Suppressor macrophage (primary cell): ENCODE measurements around the gene GRID2.

ENCODE experiments used
- DNase-seq, 4 experiments: peaks; one replicate each; pipeline ENCODE4 v3.0.0-alpha.2; 2020 to 2022

The GRID2 gene

DNA sequence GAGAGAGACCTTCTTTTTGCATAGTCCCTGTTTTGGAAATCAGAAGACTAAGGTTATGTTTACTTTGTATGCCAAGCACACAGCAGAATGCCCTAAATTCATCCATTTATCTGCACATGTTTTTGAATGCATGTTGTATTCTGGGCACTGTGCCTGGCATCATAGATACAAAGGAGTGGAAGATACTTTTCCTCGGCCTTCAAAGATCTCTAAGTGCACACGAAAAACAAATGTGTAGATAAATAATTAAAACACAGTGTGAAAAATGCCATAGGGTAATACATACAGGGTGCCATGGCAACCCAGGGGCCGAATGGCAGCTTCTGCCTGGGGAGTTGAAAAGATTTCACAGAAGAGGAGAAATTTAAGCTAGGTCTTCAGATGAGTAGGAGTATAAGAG, 1134.2 kb downstream of the GRID2 start:
- no peak for DNase-seq

DNA sequence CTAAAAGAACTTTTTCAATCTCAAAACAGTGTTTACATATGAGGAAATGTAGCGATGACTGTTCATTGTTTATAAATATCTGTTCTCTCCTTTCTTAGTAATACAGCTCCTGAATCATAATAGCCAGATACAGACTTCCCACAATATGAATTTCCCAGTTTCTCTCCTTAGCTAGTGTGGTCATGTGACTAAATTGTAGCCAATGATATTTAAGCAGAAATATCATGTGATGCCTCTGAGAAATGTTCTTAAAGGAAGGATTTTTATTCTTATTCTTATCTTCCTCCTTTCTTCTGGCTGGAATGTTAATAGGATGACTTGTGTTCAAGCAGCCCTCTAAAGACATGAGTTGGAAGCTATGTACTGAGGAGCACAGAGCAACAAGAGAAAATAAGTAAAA, 1141.1 kb downstream of the GRID2 start:
- DNase-seq: no peak

DNA sequence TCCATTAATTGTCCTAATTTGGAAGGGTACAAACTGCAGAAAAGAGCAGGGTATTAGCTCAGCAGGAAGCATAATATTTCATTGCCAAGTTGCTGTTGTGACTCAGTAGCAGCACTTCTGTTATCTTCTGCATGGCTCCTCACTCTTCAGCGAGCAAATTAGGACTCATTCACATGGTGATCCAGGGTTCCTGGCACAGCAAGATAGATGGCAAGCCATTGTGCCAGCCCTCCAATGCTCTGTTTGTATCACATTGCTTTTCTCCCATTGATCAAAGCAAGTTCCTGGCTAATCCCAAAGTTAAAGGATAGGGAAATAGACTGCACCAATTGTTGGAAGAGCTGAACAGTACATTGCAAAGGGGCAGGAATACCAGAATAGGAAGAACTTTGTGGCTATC, 1142.3 kb downstream of the GRID2 start:
- no peak for DNase-seq

DNA sequence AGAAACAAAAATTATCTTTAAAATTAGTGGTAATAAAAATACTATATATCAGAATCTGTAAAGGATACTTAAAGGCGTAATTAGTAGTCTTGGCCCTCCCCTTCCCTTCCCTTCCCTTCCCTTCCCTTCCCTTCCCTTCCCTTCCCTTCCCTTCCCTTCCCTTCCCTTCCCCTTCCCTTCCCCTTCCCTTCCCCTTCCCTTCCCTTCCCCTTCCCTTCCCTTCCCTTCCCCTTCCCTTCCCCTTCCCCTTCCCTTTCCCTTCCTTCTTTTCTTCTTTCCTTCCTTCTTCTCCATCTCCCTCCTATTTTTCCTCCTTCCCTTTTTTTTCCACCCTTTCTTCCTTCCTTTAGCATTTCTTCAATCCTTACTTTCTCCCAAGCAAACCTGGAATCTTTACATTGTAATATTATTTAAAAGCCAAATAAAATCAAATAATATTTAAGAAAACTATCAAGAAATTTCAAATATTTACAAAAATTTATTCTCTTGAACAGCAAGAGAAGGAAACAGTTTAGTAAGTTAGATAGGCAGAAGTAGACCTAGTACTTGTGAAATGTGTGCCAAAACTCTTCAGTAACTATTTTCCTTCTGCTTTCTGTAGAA, 1145.0 kb downstream of the GRID2 start:
- DNase-seq: no peak

DNA sequence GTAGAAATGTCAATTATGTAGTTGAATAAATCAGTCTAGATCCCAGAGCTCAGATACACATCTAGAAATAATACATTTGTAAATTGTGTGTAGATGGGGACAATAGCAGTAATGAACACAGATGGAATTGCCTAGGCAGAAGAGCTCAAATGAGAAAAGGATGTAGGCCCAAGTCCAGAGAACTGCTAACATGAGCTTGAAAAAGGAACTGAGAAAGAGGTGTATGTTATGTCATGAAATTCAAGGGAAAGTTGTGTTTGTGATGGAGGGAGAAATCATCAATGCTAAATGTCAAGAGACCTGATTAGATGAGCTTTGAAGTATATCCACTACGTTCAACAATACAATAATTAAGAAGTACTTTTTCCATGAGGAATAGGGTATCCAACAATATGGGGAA, 1148.2 kb downstream of the GRID2 start:
- no peak for DNase-seq

DNA sequence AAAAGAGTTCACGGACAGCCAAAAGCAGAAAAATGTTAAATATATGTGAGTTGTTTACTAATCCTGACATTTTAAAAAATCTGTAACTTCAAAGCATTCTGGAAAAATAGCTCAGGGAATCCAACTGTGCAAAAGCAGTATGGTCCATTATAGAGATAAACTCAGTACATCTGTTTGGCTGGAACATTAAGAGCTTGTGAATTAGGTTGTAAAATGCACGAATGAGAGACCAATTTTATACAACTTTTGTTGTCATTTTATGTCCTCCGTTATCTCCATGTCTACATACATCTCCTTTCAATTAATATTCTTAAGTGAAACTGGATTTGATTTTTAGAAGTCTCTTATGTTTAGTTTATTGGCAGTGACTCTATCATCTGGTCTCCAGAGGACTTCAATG, 1157.8 kb downstream of the GRID2 start:
- no peak for DNase-seq

DNA sequence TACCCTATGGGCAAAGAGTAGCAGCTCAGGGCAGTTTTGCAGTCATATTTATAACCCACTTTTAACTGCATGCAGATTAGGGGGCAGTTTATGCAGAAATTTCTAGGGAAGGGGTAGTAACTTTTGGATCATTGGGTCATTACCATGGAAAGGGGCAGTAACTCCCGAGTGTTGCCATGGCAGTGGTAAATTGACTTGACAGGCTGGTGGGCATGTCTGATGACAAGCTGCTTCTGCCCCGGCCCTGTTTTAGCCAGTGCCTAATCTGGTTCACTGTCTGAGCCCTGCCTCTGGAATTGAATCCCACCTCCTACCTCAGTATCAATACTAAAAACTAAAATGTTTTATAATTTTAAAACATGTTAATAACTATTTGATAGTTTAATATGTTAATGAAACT, 1162.7 kb downstream of the GRID2 start:
- no peak for DNase-seq

DNA sequence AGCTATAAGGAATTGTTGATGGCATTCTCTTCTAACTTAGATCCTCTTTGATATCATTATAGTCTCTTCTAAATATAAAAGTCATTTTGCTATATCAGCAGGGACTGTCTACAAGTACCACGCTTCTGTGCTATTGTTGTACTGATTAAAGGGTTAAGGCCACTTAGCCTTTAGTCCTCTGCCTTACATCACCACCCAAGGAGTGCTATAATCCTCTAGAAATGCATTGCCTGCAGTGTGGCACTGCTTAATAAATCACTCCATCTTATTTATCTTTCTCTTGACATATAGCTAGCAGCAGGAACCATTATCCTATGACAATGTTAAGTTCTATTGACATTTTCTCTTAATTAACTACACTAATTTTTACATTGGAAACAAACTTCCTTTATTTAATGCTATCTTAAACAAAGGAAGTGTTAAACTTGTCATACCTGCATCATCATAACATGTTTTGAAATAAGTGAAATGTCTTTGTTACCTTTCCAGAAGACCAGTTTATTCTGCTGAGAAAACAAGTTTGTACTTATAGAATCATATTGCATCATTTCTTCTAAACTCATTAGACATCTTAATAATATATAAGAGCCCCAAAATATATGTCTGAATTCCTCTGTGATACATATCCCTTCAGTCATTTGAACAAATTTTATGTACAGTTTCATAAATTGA, 1163.9 kb downstream of the GRID2 start:
- DNase-seq: no peak

DNA sequence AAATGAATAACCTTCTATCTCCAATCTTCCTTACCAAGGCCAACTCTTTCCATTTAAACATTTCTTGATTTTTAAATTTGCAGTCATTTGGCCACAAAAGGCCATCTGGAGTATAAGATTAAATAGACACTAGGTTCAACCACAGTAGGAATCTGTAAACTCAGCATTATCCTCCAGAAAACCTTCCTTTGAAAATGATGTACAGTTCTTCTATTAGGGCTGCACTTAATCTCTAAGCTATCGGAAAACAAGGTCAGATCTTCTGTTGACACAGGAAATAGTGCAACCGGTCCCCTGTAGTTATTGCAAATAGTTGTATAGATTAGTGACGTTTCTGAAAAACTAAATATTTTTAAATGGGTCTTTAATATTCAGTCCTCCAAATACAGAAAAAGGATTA, 1165.8 kb downstream of the GRID2 start:
- no peak for DNase-seq

DNA sequence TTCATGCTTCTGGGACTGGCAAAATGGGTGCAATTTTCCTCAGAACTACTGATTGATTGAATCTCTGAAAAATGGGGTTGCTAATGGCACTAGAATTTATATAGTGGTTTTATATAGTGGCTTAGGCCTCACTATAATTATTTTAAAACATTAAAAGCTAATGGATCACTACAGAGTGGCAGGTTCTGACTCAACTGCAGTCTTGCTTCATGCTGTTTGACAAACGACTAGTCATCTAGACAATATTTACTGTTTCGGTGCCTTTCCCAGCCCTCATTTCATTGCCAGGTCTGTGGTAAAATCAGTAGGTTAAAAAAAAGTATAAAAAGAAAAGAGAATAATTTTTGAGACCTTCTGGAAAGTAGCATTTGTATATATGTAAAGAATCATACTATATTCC, 1172.0 kb downstream of the GRID2 start:
- no peak for DNase-seq

DNA sequence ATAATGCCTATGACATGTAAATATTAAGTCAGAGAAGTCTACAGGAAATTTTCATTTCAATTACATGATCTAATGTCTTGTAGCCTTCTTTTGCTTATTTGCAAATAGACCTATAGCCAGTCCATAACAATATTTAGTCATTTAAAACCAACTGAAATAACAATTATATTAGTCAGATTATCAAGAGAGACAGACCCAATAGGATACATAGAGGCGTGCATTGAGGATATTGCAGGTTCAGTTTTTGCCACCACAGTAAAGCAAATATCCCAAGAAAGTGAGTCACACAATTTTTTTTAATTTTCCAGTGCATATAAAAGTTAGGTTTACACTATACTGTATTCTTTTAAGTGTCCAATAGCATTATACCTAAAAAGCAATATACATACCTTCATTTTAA, 1175.0 kb downstream of the GRID2 start:
- no peak for DNase-seq

DNA sequence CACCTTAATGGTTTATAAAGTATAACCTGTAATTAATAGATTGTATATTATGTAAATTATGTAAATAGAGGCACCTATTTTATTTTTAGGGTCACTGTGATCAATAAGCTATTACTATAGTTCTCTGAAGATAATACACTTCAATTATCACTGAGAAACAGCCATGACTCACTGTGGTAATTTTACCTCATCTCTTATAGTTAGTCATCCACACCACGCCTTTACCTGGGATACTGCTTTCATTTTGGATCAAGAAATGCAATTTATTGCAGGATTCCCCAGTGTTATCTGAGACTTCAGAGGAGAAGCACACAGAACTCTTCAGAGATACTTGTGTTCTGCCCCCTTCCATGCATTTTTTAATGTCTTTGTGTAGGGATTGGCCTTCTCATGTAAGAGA, 1176.7 kb downstream of the GRID2 start:
- DNase-seq: no peak

DNA sequence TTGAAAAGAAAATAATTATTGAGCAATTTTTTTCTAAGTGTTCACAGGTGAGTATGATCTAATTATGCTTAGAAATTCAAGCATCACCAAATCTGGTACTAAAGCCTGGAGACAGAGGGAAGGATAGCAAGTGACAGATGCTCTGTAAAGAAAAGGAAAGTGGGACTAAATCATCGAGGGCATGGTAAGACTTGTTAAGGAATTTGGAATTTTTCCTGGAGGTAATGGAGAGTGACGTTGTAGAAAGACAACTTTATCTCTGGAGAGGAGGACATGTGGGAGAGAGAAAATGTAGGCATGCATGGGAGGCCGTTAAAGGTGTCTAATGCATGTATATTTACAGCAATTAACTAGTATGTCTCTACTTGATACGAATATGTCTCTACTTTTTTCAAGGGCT, 1191.6 kb downstream of the GRID2 start:
- DNase-seq: no peak

DNA sequence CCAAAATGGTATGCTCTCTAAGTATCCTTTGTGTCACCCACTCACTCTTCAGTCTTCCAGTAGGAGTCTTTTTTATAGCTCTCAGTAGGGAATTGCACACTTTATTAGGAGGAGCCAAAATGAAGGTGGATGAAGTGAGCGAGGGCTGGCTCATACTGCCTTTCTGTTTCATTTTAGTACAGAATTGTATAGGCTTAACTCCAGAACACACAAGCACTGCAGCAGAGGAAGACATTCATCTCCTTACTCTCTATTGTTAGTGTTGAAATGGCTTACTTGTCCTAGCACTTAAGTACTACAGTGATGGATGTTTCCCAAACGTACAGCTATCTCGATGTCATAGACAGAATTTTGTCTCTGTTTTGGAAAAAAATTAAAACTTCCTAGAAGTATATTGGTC, 1197.5 kb downstream of the GRID2 start:
- DNase-seq: no peak

DNA sequence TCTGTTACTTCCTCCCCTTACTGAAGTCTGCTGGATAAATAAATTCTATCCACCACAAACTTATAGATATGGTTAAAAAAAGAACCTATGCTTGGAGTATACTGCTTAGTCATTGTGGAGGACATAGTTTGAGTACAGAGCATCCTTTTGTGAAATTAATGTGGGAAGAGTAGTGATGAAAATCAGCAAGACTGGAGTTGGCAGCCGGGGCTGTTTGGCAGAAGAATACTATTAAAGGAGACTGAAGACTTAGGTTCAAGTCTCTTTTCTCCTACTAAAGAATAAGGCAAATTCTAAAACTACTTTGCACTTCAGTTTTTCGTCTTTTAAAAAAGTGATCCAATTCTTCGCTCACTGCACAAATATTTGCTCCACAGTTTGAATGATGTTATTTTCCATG, 1198.2 kb downstream of the GRID2 start:
- DNase-seq: no peak

DNA sequence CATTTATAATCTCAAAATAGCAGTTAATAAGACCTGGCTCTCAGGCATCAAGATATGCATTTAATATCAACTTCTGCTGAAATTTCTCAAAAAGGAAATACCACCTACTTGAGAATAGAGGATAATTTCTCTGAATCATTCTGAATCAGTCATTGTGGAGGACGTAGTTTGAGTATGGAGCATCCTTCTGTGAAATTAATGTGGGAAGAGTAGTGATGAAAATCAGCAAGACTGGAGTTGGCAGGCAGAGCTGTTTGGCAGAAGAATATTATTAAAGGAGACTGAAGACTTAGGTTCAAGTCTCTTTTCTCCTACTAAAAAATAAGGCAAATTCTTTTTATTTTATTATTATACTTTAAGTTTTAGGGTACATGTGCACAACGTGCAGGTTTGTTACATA, 1199.2 kb downstream of the GRID2 start:
- no peak for DNase-seq

DNA sequence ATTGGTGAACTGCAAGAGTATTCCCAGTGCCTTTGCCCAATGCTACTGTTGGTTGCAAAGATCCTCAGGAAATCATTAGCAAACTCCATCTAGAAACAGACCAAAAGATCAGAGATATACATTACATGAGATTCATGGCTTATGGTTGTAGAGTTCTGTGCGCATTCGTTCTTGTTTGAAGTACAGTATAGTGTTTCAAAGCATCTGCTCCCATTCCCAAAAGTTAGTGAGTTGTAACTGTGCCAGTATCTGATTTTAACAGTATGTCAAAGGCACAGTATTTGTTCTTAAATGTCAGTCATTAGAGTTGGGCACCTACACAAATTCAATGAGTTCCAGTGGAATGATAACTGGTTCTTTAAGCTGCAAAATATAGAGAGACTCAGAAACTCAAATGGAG, 1210.1 kb downstream of the GRID2 start:
- no peak for DNase-seq

DNA sequence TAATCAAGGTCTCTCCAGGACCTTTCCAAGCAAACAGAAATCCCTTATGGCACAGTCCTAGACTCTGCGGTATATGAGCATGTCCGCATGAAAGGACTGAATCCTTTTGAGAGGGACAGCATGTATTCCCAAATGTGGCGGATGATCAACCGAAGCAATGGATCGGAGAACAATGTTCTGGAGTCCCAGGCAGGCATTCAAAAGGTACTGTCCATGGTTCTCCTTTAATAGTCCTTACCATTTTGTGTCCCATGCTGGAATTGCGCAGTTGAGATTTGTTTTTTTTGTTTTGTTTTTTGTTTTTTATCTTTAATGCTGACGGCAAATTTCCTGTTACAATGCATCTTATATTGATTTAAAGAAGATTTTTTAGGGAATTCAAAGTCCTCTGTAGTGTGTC, 1211.4 kb downstream of the GRID2 start:
- no peak for DNase-seq

DNA sequence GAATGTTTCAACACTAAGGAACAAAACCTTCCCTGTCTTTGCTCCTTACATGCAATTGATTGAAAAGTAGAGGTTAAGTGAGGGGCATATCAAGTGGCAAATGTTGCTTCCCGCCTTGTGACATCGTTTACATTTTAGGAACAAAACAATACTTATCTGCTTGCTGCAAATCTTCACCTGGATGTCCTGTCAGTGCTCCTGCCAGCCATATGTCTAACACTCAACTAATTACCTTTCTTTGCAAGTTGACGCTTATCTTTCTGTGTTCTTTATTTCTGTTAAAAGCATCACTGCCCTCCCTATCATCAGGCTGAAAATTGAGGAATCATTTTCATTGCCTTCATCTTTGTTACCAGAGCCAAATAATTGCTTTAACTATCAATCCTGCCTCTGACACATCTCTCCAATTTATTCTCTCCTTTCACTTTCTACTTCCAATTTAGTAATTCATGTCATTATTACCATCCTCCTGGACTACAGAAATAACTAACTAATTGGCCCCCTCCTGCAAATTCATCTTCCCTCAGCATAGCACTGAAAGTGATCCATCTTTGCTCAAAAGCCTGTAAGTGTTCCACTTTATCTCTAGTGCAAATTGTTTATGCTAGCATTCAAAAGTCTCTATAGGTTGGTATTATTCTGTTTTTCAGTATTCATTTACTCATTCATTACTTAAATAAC, 1226.1 kb downstream of the GRID2 start:
- DNase-seq: no peak

DNA sequence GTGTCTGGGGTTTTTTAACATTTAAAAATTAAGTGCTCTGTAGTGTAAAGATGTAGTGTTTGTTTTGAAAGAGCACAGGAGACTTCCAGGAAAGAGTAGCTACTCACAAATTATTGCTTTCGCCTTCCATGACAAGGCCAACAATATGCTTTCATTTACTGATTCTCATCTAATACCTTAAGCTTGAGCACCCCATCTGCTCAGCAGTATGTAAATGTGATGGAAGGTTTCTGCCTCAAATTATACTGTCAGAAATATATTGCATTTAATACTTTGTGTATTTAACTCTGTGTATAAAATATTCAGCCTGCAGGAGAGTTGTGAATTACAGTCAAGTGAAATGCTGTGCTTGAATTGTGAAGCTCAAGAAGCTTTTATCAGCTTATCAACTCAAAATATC, 1228.5 kb downstream of the GRID2 start:
- no peak for DNase-seq

DNA sequence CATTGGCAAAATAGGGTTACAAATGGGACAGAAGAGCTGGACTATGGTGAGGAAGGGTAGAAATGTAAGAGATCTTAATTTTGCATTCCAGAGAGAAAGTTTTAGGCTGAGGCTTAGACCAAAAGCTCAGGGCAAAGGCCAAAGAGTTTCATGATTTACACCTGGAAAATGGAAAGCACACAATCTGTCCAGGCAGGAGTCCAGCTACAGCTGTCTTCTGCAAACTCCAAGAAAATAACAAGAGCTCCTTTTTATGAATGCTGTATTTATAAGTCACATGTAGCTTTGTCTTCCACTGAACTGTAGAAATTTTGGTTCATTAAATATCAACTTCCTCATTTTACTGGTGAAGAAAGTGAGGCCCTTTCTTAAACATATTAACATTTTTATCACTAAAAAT, 1236.8 kb downstream of the GRID2 start:
- DNase-seq: no peak

DNA sequence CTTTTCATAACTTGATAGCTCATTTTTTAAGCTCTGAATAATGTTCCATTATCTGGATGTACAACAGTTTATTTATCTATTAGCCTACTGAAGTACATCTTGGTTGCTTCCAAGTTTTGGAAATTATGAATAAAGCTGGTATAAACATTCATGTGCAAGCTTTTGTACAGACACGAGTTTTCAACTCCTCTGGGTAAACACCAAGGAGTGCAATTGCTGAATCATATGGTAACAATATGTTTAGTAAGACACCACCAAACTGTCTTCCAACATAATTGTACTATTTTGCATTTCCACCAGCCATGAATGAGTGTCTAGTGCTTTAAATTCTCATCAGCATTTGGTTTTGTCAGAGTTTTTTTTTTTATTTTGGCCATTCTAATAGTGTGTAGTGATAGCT, 1258.1 kb downstream of the GRID2 start:
- DNase-seq: no peak

DNA sequence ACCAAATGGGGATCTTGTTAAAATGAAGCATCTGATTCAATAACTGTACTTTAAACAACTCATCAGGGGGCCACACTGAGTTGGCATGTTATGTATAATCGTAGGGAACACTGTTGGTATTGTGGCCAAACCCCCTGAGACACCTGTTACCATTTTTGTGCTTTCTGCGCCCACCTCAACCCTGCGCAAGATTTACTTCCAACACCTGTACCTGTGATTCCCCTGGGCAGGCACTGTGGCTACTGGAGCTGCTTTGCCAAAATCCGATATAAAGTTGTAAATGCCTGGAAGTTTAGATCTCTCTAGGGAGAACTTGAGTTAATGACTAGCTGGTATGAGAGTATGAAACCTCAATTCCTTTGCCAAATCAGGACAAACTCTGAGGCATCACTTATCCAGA, 1265.0 kb downstream of the GRID2 start:
- DNase-seq: no peak

DNA sequence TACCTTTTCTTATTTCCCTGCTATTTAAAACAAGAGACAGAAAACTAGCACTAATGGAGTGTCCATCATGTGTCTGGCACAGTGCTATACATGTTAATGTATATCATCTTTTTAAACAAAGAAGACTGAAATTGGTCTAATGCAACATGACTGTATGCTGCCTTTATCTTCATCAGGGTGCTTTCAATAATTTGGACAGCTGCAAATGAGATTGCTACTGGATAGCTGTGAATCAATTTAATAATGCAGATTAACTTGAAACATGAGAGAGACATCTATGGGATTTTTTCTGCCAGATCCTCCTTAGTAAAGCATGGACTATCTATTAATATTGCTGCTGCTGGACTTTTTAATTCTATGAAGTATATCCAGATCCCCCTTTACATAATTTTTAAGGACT, 1269.5 kb downstream of the GRID2 start:
- no peak for DNase-seq

DNA sequence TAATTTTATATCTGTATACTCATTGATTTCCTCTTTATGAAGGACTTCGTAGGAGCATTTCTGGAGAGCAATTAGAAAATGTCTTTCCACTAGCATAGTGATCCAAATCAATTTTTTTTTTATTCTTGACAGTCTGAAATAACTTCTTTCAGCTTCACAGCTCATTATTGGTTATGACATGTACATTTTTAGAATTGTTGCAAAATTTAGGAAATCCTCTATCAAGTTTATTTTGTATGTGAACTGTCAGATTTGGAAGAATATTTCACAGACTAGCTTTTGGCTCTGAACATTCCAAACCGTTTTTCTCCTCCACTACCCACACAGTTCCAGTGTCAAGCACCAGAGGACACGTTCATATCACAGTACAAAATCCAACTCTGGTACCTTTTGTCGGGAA, 1275.2 kb downstream of the GRID2 start:
- DNase-seq: no peak
